Activated naive CD8-positive, alpha-beta T cell (primary cell): ENCODE data around the gene MYOG.

ENCODE experiments used
- H3K27ac Mint-ChIP-seq: one replicate; pipeline ENCODE4 v1.8.0; 2021; ENCODE audit warnings: mixed read lengths
- H3K27me3 Mint-ChIP-seq: one replicate; pipeline ENCODE4 v1.8.0; 2021; ENCODE audit warnings: mixed read lengths
- H3K36me3 Mint-ChIP-seq: one replicate; pipeline ENCODE4 v1.8.0; 2021; ENCODE audit warnings: mixed read lengths
- H3K4me1 Mint-ChIP-seq: one replicate; pipeline ENCODE4 v1.8.0; 2021; ENCODE audit warnings: low read depth, mixed read lengths
- H3K4me3 Mint-ChIP-seq: one replicate; pipeline ENCODE4 v1.8.0; 2021; ENCODE audit warnings: mild to moderate bottlenecking, mixed read lengths
- H3K9me3 Mint-ChIP-seq: one replicate; pipeline ENCODE4 v1.8.0; 2021; ENCODE audit warnings: low read depth, mixed read lengths

MYOG gene

DNA sequence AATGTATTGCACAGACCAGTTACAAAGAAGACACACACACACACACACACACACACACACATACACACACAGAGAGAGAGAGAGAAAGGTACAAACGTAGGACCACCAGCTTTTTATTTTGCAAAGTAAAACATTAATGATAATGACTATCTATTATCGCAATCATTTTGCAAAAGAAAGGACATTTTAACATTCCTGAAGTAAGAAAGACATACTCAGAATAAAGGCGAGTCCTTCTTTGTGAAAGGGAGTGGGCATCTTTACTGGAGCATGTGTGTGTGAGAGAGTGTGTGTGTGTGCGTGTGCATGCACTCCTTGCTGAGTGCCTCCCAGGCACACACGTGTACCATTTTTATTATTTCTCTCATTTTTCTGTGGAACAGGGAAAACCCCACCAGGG is 31.2 kb downstream of the MYOG start:
- Mint-ChIP-seq H3K27ac (no peak overlapping the region), H3K4me3 (no peak overlapping the region), H3K36me3 (no peaks in the 10 kb centered on the region), H3K27me3 (peaks cover 3% of the 10 kb centered on the region), H3K9me3 (no peaks in the 10 kb centered on the region), H3K4me1 (no peaks in the 10 kb centered on the region)

DNA sequence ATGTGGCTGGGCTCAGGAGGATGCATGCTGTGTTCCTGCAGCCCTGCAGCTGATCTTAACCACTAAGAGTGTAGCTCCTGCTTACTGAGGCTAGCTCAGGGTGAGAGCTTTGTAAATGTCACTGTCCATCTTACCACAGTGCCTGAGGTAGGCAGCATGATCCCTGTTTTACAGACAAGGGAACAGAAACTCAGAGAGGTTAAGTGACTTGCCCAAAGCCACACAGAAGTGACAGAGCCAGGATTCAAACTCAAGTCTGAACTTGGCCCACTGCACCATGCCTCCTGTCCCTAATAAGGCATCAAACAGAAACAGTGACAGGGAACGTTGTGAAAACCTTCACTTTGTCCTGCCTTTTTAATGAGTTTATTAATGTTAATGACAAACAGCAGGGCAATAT is 31.6 kb downstream of the MYOG start:
- Mint-ChIP-seq H3K27ac (no peak overlapping the region), H3K27me3 (peaks cover 3% of the 10 kb centered on the region), H3K4me3 (no peak overlapping the region), H3K4me1 (no peaks in the 10 kb centered on the region), H3K9me3 (no peaks in the 10 kb centered on the region), H3K36me3 (no peaks in the 10 kb centered on the region)

DNA sequence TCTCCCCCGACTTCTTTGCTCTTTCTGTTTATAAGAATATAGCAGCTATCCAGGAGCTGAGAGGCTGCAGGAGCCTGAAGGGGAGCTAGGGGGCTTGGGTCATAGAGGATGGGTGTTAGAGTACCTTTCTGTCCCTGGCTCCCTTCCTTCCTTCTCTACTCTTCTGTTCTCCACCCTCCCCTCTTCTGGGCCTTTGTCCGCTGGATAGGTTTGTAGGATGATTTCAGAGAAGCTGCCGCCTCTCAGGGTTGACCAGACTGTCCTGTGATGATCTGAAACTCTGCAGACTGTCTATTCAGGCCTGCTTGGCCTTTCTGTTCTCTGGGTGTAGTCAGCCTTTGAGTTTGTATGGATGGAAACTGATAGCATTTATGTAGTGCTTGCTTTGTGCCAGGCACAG is 33.2 kb downstream of the MYOG start:
- Mint-ChIP-seq H3K27ac (no peak overlapping the region), H3K4me1 (no peaks in the 10 kb centered on the region), H3K4me3 (no peak overlapping the region), H3K9me3 (no peaks in the 10 kb centered on the region), H3K36me3 (no peaks in the 10 kb centered on the region), H3K27me3 (peaks cover 3% of the 10 kb centered on the region)

DNA sequence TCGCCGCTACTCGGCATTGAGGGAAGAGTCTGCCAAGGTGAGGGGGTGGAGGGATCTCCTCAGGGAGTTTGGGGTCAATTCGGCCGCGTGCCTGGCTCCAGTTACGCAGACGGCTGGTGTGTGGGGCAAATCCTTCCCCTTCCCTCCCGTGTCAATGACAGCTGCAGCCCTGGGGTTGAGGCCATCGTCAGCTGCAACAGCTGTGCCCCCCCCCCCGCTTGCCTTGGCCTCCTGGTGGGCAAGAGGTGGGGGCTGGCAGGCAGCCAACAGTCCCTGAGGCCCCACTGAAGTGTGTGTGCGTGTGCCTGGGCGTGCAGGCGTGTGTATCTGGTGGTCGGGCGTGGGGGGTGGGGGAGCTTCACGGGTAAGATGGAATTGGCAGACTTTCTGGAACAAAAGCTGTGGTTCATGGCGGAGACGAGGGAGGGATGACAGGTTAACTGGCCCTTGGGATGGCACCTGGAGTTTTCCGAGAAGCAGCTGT is 33.9 kb downstream of the MYOG start:
- H3K4me1 Mint-ChIP-seq: no peaks in the 10 kb centered on the region
- H3K9me3 Mint-ChIP-seq: no peaks in the 10 kb centered on the region
- H3K27me3 Mint-ChIP-seq: peaks cover 3% of the 10 kb centered on the region
- H3K4me3 Mint-ChIP-seq: no peak overlapping the region
- no peaks in the 10 kb centered on the region for H3K36me3 Mint-ChIP-seq
- H3K27ac Mint-ChIP-seq: no peak overlapping the region

DNA sequence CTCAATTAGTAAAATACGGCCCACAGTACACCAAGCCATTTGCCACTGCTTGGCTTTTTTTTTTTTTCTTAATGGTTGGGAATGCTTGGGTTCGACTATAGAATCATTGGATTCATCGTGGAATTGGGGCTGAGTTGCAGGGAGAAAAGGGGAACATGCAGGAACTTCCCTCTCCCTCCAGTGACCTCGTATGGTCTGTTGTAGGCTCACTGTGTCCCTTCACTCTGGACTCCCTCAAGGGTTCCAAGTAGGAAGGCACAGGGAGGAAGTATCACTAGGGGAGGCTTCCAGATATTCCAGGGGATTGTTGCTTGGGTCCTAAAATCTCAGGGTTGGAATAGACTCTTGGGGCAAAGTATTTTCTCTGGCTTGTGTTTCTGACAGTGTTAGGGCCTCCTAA is 35.0 kb downstream of the MYOG start:
- no peaks in the 10 kb centered on the region for H3K9me3 Mint-ChIP-seq
- H3K4me3 Mint-ChIP-seq: no peak overlapping the region
- no peaks in the 10 kb centered on the region for H3K36me3 Mint-ChIP-seq
- H3K27me3 Mint-ChIP-seq: peaks cover 3% of the 10 kb centered on the region
- no peaks in the 10 kb centered on the region for H3K4me1 Mint-ChIP-seq
- no peak overlapping the region for H3K27ac Mint-ChIP-seq

DNA sequence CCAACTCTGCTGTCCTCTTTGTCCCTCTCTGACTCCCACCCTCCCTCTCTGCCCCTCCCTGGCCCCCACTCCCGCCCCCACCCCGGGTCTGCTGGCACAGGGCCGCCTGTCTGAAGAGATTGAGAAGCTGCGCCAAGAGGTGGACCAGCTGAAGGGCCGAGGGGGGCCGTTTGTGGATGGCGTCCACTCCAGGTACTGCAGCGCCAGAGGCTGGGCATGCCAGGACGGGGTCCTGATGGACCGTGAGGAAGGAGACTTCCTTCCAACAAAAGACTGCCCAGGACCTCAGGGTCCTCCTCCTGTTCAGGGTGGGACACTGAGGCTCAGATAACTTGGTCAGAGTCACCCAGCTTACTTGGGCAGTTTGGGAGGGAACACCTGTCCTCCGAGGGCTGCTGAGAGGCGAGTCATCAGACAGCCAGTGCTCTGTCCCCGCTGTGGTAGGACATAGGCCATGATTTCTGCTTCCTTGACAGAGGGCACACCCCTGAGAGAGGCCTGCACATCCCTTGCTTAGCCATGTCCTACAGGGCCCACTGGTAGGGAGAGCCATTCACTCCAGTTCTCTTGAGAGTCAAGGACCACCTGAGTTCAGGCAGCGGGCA is 36.1 kb downstream of the MYOG start:
- H3K9me3 Mint-ChIP-seq: no peaks in the 10 kb centered on the region
- H3K4me1 Mint-ChIP-seq: no peaks in the 10 kb centered on the region
- peaks cover 3% of the 10 kb centered on the region for H3K27me3 Mint-ChIP-seq
- H3K4me3 Mint-ChIP-seq: no peak overlapping the region
- H3K27ac Mint-ChIP-seq: no peak overlapping the region
- H3K36me3 Mint-ChIP-seq: no peaks in the 10 kb centered on the region

DNA sequence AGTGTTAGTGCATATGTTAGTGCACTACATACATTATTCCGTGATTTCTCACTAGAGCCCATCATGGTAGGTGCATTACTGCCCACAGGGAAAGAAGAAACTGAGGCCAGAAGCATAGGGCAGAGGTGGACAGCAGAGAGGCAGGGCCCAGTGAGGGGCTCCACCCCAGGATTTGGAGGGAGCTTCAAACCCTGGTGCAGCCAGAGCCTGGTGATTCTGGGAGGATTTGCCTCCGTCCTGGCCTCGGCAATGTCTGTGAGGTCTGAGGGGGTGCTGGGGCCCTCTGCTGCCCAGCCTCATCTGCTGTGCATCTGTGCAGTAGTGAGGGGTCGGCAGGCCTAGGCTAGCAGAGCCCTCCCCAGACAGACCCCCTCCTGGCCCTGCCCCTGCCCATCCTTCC is 36.7 kb downstream of the MYOG start:
- Mint-ChIP-seq H3K27me3 (peaks cover 3% of the 10 kb centered on the region), H3K27ac (no peak overlapping the region), H3K36me3 (no peaks in the 10 kb centered on the region), H3K4me1 (no peaks in the 10 kb centered on the region), H3K9me3 (no peaks in the 10 kb centered on the region), H3K4me3 (no peak overlapping the region)

DNA sequence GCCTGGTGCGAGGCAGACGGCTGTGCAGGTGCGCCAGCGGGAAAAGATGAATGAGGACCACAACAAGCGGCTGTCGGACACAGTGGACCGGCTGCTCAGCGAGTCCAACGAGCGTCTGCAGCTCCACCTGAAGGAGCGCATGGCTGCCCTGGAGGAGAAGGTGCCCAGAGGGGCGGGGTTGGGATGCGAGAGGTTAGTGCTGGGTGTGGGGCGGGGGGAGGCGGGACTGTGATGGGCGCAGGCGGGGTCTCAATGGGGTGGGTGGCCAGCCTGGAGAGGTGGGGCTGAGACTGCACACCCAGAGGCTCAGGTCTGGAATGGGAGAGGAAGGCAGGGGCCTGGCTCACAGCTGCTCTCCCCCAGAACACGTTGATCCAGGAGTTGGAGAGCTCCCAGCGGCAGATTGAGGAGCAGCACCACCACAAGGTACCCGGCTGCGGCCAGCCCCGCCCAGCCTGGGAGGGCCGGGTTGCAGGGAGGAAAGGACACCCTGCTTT is 37.2 kb downstream of the MYOG start:
- Mint-ChIP-seq H3K27me3 (peaks cover 3% of the 10 kb centered on the region), H3K36me3 (no peaks in the 10 kb centered on the region), H3K4me1 (no peaks in the 10 kb centered on the region), H3K27ac (no peak overlapping the region), H3K9me3 (no peaks in the 10 kb centered on the region), H3K4me3 (no peak overlapping the region)

DNA sequence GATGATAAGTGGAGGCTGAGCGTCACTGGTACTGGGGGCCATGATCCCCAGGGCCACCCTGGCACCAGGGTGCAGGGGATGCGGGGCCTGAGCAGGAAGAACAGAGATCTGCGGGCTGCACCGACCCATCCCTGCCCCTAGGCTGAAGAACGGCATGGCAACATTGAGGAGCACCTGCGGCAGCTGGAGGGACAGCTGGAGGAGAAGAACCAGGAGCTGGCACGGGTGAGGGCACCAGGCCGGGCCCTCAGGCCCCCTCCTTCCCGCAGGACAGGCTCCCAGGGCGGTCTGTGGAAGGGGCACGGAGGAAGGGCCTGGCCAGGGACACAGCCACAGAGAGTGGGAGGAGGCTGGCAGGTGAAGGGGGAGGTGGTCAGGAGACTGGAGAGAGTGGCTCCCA is 37.7 kb downstream of the MYOG start:
- Mint-ChIP-seq H3K4me3 (no peak overlapping the region), H3K4me1 (no peaks in the 10 kb centered on the region), H3K27me3 (peaks cover 3% of the 10 kb centered on the region), H3K36me3 (no peaks in the 10 kb centered on the region), H3K9me3 (no peaks in the 10 kb centered on the region), H3K27ac (no peak overlapping the region)

DNA sequence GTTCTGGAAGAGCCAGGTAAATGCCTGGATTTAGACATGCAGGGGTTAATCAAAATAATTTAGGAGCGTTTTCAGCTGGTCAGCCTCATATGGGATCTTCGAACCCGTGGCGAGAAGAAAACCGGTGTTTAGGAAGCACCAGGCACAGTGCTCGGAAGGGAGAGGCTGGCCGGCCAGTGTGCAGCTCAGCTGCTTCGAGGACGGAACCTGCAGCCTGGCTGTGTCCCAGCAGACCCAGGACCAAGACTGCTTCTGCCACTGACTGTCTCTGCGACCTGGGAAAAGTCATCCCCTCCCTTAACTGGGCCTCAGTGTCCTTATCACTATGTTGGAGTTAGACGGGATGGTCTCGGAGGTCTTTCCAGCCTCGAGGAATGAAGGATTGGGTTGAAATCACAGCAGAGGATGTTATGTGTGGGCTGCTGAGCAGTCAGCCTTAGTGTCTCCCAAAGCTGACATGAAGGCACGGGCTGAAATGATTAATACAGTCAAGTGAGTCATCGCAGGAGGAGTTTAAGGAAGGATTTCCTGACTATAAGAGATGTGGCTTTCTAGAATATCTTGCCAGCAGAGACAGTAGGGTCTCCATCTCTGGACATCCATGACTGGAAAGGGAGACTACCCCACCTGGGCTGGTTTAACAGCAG is 38.7 kb downstream of the MYOG start:
- Mint-ChIP-seq H3K9me3 (no peaks in the 10 kb centered on the region), H3K4me1 (no peaks in the 10 kb centered on the region), H3K27ac (no peak overlapping the region), H3K4me3 (no peak overlapping the region), H3K36me3 (no peaks in the 10 kb centered on the region), H3K27me3 (peaks cover 3% of the 10 kb centered on the region)

DNA sequence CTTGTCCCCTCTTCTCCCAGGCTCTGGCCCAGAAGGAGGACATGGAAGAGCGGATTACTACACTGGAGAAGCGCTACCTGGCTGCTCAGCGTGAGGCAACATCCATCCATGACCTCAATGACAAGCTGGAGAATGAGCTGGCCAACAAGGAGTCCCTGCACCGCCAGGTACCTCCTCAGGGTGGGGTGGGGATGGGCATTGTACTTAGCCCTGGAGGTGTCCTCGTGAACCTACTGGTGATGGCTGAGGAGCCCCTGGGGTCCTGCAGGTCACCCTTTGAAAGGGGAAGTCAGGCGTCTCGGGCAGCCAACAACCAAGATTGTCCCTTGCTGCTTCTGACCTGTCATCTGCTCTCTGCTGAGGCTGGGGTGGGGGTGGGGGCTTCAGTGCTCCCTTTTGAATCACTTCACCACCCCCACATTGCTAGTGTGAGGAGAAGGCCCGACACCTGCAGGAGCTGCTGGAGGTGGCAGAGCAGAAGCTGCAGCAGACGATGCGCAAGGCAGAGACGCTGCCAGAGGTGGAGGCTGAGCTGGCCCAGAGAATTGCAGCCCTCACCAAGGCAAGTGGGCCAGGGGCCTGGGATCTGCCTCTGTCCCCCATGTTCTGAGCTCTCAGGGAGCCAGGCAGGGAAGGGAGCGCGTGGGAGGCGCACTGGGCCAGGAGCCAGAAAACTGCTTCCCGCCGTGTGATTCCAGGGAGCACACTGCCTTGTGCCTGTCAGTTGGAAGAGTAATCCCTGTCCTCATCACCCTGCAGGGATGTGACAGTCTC is 39.8 kb downstream of the MYOG start:
- Mint-ChIP-seq H3K27ac (no peak overlapping the region), H3K4me3 (no peak overlapping the region), H3K27me3 (peaks cover under 1% of the 10 kb centered on the region), H3K4me1 (no peaks in the 10 kb centered on the region), H3K36me3 (no peaks in the 10 kb centered on the region), H3K9me3 (no peaks in the 10 kb centered on the region)

DNA sequence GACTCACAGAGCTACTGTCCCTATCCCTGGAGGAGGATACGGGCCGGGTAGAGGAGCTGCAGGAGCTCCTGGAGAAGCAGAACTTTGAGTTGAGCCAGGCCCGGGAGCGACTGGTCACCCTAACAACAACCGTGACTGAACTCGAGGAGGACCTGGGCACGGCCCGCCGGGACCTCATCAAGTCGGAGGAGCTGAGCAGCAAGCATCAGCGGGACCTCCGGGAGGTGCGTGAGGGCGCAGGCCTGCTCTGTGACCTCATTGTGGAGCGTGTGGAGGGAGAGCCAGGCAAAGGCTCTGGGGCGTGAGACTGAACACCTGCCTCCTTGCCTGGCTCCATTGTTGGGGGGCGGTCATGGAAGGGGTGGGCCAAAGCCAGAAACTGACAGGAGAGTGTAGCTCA is 40.5 kb downstream of the MYOG start:
- H3K9me3 Mint-ChIP-seq: no peaks in the 10 kb centered on the region
- H3K27me3 Mint-ChIP-seq: no peaks in the 10 kb centered on the region
- no peaks in the 10 kb centered on the region for H3K4me1 Mint-ChIP-seq
- no peak overlapping the region for H3K27ac Mint-ChIP-seq
- no peak overlapping the region for H3K4me3 Mint-ChIP-seq
- no peaks in the 10 kb centered on the region for H3K36me3 Mint-ChIP-seq

DNA sequence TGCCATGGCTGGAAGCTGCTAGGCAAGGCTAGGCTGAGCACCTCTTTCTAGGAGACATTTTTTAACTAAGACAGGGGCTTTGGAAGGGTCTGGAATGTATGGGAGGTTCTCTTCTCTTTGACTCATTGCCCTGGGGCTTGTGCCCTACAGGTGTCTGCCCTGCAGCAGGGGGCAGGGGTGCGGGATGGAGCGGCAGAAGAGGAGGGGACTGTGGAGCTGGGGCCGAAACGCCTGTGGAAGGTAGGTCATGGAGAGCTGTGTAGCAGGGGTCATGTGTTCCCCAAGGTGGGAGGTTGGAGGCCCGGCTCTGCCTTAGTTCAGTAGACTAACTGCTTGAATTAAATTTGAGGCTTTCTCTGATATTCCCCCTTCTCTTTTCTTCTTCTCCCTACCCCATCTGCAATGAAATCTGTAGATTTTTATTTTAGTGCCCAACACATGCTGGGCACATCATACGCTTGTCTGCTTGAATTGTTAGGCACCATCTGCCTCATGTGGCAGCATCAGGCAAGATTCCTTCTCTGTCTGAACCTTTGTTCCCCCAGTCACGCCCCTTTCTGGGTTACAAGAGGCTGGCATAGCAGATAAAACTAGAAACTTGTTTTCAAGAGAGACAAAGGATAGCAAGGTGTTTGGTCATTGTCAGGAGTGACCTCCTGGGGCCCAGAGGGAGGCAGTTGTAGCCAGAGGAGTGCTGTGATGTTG is 41.1 kb downstream of the MYOG start:
- H3K27ac Mint-ChIP-seq: no peak overlapping the region
- no peak overlapping the region for H3K4me3 Mint-ChIP-seq
- H3K4me1 Mint-ChIP-seq: no peaks in the 10 kb centered on the region
- H3K27me3 Mint-ChIP-seq: no peaks in the 10 kb centered on the region
- no peaks in the 10 kb centered on the region for H3K9me3 Mint-ChIP-seq
- no peaks in the 10 kb centered on the region for H3K36me3 Mint-ChIP-seq

DNA sequence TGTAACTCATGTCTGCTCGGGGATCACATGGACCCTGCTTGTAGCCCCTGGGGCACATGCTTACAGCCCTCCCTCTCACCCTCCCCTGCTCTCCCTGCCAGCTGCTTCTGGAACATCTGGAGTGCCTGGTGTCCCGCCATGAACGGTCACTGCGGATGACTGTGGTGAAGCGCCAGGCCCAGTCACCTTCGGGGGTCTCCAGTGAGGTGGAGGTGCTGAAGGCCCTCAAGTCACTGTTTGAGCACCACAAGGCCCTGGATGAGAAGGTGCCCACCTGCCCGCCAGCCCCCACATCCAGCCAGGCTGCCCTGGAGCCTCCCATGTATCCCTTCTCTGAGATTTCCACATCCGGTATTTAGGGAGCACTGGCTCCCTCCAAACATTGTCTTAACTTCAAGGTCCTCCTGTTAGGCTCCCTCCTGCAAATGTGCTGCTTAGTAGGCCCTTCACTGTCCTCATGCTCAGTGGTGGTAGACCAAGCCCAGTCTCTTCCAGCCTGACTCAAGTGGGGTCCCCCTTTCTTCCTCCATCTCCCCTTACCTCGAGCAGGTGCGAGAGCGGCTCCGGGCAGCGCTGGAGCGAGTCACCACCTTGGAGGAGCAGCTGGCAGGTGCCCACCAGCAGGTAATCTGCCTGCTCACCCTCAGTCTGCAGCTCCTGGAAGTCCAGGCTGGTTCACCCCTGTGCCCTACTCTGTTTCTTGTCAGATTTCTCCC is 41.8 kb downstream of the MYOG start:
- Mint-ChIP-seq H3K27ac (no peak overlapping the region), H3K36me3 (no peaks in the 10 kb centered on the region), H3K4me3 (no peak overlapping the region), H3K4me1 (no peaks in the 10 kb centered on the region), H3K9me3 (no peaks in the 10 kb centered on the region), H3K27me3 (peaks cover 4% of the 10 kb centered on the region)
